Neuronal stem cell (in vitro differentiated cells): Measurements from ENCODE around the gene CHCHD3.
"Not testable (repeated sequence)": the region's sequence is repeated elsewhere in the genome, so short reads cannot be mapped to it uniquely, and the experiment has no call there.

Source experiments
- DNase-seq: peaks from one replicate; pipeline ENCODE4 v3.0.0-alpha.2; 2013; ENCODE audit warnings: low spot score
- H2AFZ ChIP-seq: one replicate; pipeline ENCODE4 v1.6.1; 2013; ENCODE audit warnings: mild to moderate bottlenecking, low read length, inconsistent platforms
- H2AK5ac ChIP-seq: 2 replicates; pipeline ENCODE4 v1.6.1; 2013; ENCODE audit warnings: low read depth, mild to moderate bottlenecking, inconsistent platforms, low read length, moderate library complexity, mixed read lengths
- H2BK120ac ChIP-seq: 2 replicates; pipeline ENCODE4 v1.6.1; 2013; ENCODE audit warnings: low read depth, mild to moderate bottlenecking, inconsistent platforms, low read length, moderate library complexity, mixed read lengths
- H2BK12ac ChIP-seq: one replicate; pipeline ENCODE4 v1.6.1; 2013; ENCODE audit warnings: low read length, inconsistent platforms
- H2BK15ac ChIP-seq: 2 replicates; pipeline ENCODE4 v1.6.1; 2013; ENCODE audit warnings: mild to moderate bottlenecking, low read length, inconsistent platforms, mixed read lengths
- H2BK5ac ChIP-seq: one replicate; pipeline ENCODE4 v1.6.1; 2013; ENCODE audit warnings: inconsistent platforms, mild to moderate bottlenecking, low read length, moderate library complexity
- H3K14ac ChIP-seq: one replicate; pipeline ENCODE4 v1.6.1; 2013; ENCODE audit warnings: low read length, inconsistent platforms
- H3K18ac ChIP-seq: 2 replicates; pipeline ENCODE4 v1.6.1; 2013; ENCODE audit warnings: low read length, inconsistent platforms
- H3K23ac ChIP-seq: 2 replicates; pipeline ENCODE4 v1.6.1; 2013; ENCODE audit warnings: low read depth, mild to moderate bottlenecking, mixed read lengths, low read length, inconsistent platforms; ENCODE audit not compliant: poor library complexity
- H3K27ac ChIP-seq: replicated peaks from 3 replicates; pipeline ENCODE4 v1.5.1; 2013; ENCODE audit warnings: low read length, inconsistent platforms
- H3K27me3 ChIP-seq, 3 experiments: 2 replicates each; pipeline ENCODE4 v1.6.1; 2013; ENCODE audit warnings: low read length in 3 of 3, mild to moderate bottlenecking in 2 of 3, inconsistent platforms in 1 of 3, low read depth in 1 of 3, mixed read lengths in 1 of 3, moderate library complexity in 1 of 3; ENCODE audit not compliant: control insufficient read depth in 3 of 3, insufficient read depth in 3 of 3
- H3K36me3 ChIP-seq, 2 donors: replicated peaks in 1 of 2; 2 replicates each; pipeline ENCODE4 v1.6.1; 2013; ENCODE audit warnings: low read length in 2 of 2; ENCODE audit not compliant: control insufficient read depth in 2 of 2, insufficient read depth in 2 of 2
- H3K4ac ChIP-seq: 2 replicates; pipeline ENCODE4 v1.6.1; 2013; ENCODE audit warnings: inconsistent platforms, mild to moderate bottlenecking, low read length, moderate library complexity
- H3K4me1 ChIP-seq, 2 donors: 1 replicate in 1 of 2; 2 replicates in 1 of 2; pipeline ENCODE4 v1.6.1; 2013; ENCODE audit warnings: low read length in 2 of 2, low read depth in 1 of 2; ENCODE audit not compliant: control insufficient read depth in 2 of 2, insufficient read depth in 1 of 2
- H3K4me2 ChIP-seq: one replicate; pipeline ENCODE4 v1.6.1; 2013; ENCODE audit warnings: mild to moderate bottlenecking, low read length, inconsistent platforms; ENCODE audit not compliant: insufficient read depth, poor library complexity, severe bottlenecking
- H3K4me3 ChIP-seq, 2 donors: 2 replicates each; pipeline ENCODE4 v1.5.1; 2013; ENCODE audit warnings: low read length in 2 of 2, mild to moderate bottlenecking in 2 of 2, inconsistent platforms in 1 of 2, moderate library complexity in 1 of 2
- H3K79me1 ChIP-seq: one replicate; pipeline ENCODE4 v1.6.1; 2013; ENCODE audit warnings: low read depth, mild to moderate bottlenecking, inconsistent platforms, low read length, moderate library complexity
- H3K9ac ChIP-seq: one replicate; pipeline ENCODE4 v1.6.1; 2013; ENCODE audit warnings: mild to moderate bottlenecking, low read depth, low read length, inconsistent platforms; ENCODE audit not compliant: poor library complexity
- H3K9me3 ChIP-seq, 2 donors: replicated peaks in 1 of 2; 2 replicates each; pipeline versions ENCODE3 to v1.6.1; 2013; ENCODE audit warnings: low read length in 2 of 2, mild to moderate bottlenecking in 2 of 2, inconsistent platforms in 1 of 2, low read depth in 1 of 2, mixed read lengths in 1 of 2, moderate library complexity in 1 of 2; ENCODE audit not compliant: control insufficient read depth in 2 of 2, insufficient read depth in 1 of 2
- H4K8ac ChIP-seq: one replicate; pipeline ENCODE4 v1.6.1; 2013; ENCODE audit warnings: low read depth, mild to moderate bottlenecking, inconsistent platforms, low read length, moderate library complexity
- H4K91ac ChIP-seq: one replicate; pipeline ENCODE4 v1.6.1; 2013; ENCODE audit warnings: low read length, low read depth, mild to moderate bottlenecking, inconsistent platforms; ENCODE audit not compliant: poor library complexity
- WGBS, 2 donors: extraction: QIAGEN DNeasy Blood & Tissue Kit; methylation state at CpG; one replicate each; pipeline ENCODE4 v1.1.7; 2013; ENCODE audit warnings: missing lambda C conversion rate in 2 of 2, mixed read lengths in 1 of 2; ENCODE audit not compliant: insufficient read length in 2 of 2, insufficient replicate concordance in 1 of 2; ENCODE audit errors: extremely low coverage in 2 of 2; 5-methylcytosine and 5-hydroxymethylcytosine counted together

CHCHD3 gene

DNA sequence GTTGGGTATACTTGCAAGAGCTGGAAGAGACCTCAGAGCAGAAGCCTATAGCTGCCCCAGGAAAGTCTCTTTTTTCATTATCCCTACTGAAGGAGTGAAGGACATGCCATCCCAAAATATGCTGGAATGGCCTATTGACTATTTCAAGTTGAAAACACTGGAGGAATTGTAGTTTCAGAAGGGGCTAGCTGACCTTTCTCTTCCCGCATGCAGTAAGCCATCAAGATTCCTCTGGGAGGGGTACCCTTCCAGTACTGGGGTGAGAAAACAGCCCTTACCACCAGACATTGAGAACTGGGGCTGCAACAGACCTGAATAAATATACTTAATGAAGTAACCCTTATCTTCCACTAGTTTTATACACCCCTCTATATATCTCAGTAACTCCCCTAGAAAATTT, 41.7 kb downstream of the CHCHD3 start:
- Histone ChIP-seq H2AFZ (no peak overlapping the region), H3K9me3 (peaks cover 0 to 4% of the 10 kb centered on the region in 2 donors), H3K4me2 (no peak overlapping the region), H2BK15ac (no peak overlapping the region), H3K14ac (no peak overlapping the region), H4K8ac (no peak overlapping the region), H3K23ac (no peak overlapping the region), H3K4me1 (peaks cover 4 to 6% of the 10 kb centered on the region in 2 donors), H3K4me3 (no peak overlapping the region), H2AK5ac (no peak overlapping the region), H4K91ac (no peak overlapping the region), H3K9ac (no peak overlapping the region), H2BK120ac (no peak overlapping the region), H2BK5ac (no peak overlapping the region), H3K27me3 (no peaks in the 10 kb centered on the region), H3K36me3 (no peaks in the 10 kb centered on the region), H3K4ac (no peak overlapping the region), H3K18ac (no peak overlapping the region), H2BK12ac (no peak overlapping the region), H3K27ac (no peak overlapping the region), H3K79me1 (no peaks in the 10 kb centered on the region)
- WGBS, 2 donors = no CpG with 5 or more reads among the region's 1 CpG
- DNase-seq = no peak

DNA sequence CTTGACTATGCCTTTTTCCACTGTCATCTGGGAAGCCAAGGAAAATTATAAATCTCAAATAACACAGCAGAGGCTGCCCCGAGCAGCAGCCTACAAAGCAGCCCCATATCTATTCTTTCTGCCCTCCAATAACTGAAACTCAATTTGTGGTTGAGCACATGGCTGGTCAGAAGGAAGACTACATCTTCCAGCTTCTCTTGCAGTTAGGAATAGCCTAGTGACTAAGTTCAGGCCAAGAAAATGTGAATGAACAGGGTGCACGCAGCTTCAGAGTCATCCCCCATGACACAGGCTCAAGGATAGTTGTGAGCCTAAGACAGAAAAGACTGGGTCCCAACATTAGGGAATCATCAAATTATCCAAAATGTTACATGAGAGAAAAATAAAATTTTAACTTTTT, 42.3 kb downstream of the CHCHD3 start:
- H3K27me3 ChIP-seq = no peaks in the 10 kb centered on the region
- no CpG with 5 or more reads among the region's 2 CpGs for WGBS, 2 donors
- no peaks in the 10 kb centered on the region for H3K36me3 ChIP-seq
- no peak overlapping the region for H2BK5ac ChIP-seq
- no peak overlapping the region for H3K23ac ChIP-seq
- H2AK5ac ChIP-seq = no peak overlapping the region
- no peak overlapping the region for H2BK12ac ChIP-seq
- H4K91ac ChIP-seq = no peak overlapping the region
- H3K4me3 ChIP-seq = no peak overlapping the region
- H2BK15ac ChIP-seq = no peak overlapping the region
- peaks cover 0 to 4% of the 10 kb centered on the region in 2 donors for H3K9me3 ChIP-seq
- H3K79me1 ChIP-seq = no peaks in the 10 kb centered on the region
- H3K27ac ChIP-seq = no peak overlapping the region
- no peak overlapping the region for H3K9ac ChIP-seq
- H3K4me2 ChIP-seq = no peak overlapping the region
- no peak overlapping the region for H2AFZ ChIP-seq
- H3K4me1 ChIP-seq = peaks cover under 1% of the 10 kb centered on the region in 2 donors
- no peak overlapping the region for H3K14ac ChIP-seq
- no peak overlapping the region for H3K4ac ChIP-seq
- no peak overlapping the region for H3K18ac ChIP-seq
- H4K8ac ChIP-seq = no peak overlapping the region
- DNase-seq = no peak
- H2BK120ac ChIP-seq = no peak overlapping the region

DNA sequence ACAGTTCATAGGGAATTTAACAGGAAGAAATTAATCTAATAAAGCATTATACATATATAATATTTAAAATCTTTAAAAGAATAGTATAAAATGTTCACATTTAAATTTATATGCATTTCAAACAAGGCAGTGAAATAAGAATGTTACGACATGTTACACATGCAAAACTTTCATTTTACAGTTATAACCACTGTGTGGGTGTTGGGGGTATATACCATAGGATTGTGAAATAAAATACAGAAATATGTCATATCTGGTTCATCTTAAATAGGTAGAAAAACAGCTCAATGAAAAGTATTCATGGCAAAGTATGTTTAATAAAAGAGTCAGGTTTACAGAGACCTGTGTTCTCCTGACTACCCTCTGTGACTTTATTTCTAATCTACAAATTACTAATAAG, 45.6 kb downstream of the CHCHD3 start:
- Histone ChIP-seq H3K18ac (no peak overlapping the region), H3K14ac (no peak overlapping the region), H4K8ac (no peak overlapping the region), H2BK15ac (no peak overlapping the region), H3K79me1 (no peaks in the 10 kb centered on the region), H3K4ac (no peak overlapping the region), H3K36me3 (no peaks in the 10 kb centered on the region), H3K4me2 (no peak overlapping the region), H2BK120ac (no peak overlapping the region), H2BK5ac (no peak overlapping the region), H3K23ac (no peak overlapping the region), H3K9ac (no peak overlapping the region), H2AK5ac (no peak overlapping the region), H3K4me3 (no peak overlapping the region), H2AFZ (no peak overlapping the region), H2BK12ac (no peak overlapping the region), H3K9me3 (no peaks in the 10 kb centered on the region), H4K91ac (no peak overlapping the region), H3K27ac (no peak overlapping the region), H3K4me1 (no peaks in the 10 kb centered on the region), H3K27me3 (no peaks in the 10 kb centered on the region)
- DNase-seq = no peak
- no CpG with 5 or more reads among the region's 1 CpG for WGBS, 2 donors

DNA sequence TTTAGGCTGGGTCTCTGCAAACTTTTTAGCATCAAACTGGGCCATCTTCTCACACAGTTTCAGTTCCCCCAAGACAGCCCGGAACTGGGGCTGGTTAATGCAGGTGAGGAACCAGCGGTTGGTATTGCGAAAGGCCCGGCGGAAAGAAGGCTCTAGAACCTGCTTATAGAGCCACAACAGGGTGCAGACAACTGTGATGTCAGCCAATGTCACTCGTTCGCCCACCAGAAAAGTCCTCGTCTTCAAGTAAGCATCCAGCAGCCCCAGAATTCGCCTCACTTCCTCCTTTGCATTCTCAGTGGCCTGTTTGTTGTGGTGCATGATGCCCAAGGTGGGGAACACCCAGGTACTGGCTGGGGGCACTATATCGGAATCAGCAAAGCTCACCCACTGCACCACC, 46.6 kb downstream of the CHCHD3 start:
- not testable (repeated sequence) for H2AFZ ChIP-seq, H3K14ac ChIP-seq, H3K27me3 ChIP-seq, H3K18ac ChIP-seq, H2BK15ac ChIP-seq, H3K4me1 ChIP-seq, H3K23ac ChIP-seq, H3K4ac ChIP-seq, H3K36me3 ChIP-seq, H4K91ac ChIP-seq, H3K9me3 ChIP-seq, H2BK120ac ChIP-seq, H4K8ac ChIP-seq, H3K4me2 ChIP-seq, H3K27ac ChIP-seq, H3K9ac ChIP-seq, H2AK5ac ChIP-seq, H3K4me3 ChIP-seq, H2BK12ac ChIP-seq, H3K79me1 ChIP-seq, DNase-seq, H2BK5ac ChIP-seq
- WGBS, 2 donors = no CpG with 5 or more reads among the region's 10 CpGs
